GM12864 (cell line): ENCODE data around the gene SPACA7.

Experiments used
- DNase-seq: peaks from one replicate; pipeline ENCODE4 v3.0.0-alpha.2; 2011; ENCODE audit warnings: low read depth
- H3K4me3 ChIP-seq: 2 replicates; pipeline ENCODE4 v1.5.1; 2011; ENCODE audit warnings: mild to moderate bottlenecking, low read depth, low read length, control low read depth
- TF ChIP-seq, protein P1 (sequence below): IDR thresholded peaks from 2 replicates; pipeline ENCODE4 v1.5.1; 2011; ENCODE audit warnings: low read depth, mild to moderate bottlenecking, moderate library complexity, low read length, control low read depth, inconsistent platforms; ENCODE audit errors: missing control alignments

SPACA7 gene

DNA sequence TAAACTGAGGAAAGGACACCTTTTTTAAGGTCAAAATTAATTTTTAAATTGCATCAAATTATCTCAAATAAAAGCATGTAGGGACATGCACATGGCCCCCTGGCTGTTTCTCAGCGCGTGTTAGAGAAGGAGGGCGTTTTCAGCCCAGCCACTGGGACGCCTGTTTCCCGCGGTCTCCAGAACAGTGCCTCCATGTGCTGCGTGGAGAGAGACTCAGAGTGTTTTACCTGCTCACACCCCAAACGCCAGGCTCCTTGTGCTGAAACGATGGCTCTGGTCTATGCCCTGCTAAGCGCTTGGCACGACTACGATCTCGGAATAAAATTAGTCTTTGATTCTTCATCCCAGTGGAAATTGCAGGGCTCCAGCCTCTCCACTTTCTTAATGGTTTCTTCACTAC lies 20.0 kb upstream of the SPACA7 start:
- TF ChIP-seq, protein P1, sequence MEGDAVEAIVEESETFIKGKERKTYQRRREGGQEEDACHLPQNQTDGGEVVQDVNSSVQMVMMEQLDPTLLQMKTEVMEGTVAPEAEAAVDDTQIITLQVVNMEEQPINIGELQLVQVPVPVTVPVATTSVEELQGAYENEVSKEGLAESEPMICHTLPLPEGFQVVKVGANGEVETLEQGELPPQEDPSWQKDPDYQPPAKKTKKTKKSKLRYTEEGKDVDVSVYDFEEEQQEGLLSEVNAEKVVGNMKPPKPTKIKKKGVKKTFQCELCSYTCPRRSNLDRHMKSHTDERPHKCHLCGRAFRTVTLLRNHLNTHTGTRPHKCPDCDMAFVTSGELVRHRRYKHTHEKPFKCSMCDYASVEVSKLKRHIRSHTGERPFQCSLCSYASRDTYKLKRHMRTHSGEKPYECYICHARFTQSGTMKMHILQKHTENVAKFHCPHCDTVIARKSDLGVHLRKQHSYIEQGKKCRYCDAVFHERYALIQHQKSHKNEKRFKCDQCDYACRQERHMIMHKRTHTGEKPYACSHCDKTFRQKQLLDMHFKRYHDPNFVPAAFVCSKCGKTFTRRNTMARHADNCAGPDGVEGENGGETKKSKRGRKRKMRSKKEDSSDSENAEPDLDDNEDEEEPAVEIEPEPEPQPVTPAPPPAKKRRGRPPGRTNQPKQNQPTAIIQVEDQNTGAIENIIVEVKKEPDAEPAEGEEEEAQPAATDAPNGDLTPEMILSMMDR, result no peak
- no peak overlapping the region for H3K4me3 ChIP-seq
- no peak for DNase-seq

GRCh38 chr13:112358156-112358555 lies 18.0 kb upstream of the SPACA7 start:
- TF ChIP-seq, protein P1, result no peak
- no peak overlapping the region for H3K4me3 ChIP-seq
- no peak for DNase-seq

DNA sequence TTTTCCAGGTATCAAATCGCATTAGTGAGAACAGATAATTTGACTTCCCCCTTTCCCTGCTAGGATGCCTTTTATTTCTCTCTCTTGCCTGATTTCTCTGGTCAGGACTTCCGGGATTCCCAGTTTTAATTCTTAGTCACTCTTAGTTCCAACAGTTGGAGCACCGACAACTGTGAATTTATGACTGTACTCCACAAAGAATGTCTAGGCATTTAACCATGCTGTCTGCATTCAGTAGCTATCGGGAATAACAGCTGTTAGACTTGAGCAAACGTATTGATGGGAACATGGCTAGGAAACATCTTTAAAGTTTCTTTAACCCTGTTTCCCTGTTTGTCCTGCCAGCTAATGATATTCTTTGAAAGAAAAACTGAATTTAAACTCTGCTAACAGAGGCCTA lies 14.1 kb upstream of the SPACA7 start:
- TF ChIP-seq, protein P1, result no peak
- no peak for DNase-seq
- no peak overlapping the region for H3K4me3 ChIP-seq

GRCh38 chr13:112363867-112364528 lies 12.2 kb upstream of the SPACA7 start:
- no peak overlapping the region for H3K4me3 ChIP-seq
- DNase-seq, result no peak
- TF ChIP-seq, protein P1, result no peak

- no peak for DNase-seq
- TF ChIP-seq, protein P1, result no peak
- no peak overlapping the region for H3K4me3 ChIP-seq
Observed at GRCh38 chr13:112366907-112367646, 9.1 kb upstream of the SPACA7 start.

DNA sequence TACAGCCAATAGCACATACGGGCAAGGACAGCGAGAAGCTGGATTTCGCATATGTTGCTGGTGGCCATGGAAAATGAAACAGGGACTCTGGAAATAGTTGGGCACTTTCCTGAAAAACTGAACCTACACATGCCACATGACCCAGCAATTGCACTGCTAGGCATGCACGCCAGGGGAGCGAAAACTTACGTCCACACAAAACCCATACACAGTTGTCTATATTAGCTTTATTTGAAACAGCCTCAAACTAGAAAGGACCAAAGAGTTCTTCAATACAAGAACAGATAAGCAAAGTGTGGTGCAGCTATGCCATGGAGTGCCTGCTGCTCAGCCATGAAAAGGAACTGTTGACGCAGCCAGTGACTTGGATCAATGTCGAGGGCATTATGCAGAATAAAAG lies 7.3 kb upstream of the SPACA7 start:
- TF ChIP-seq, protein P1, result no peak
- H3K4me3 ChIP-seq, result no peak overlapping the region
- no peak for DNase-seq
